GM20000 (cell line): Measurements from ENCODE around the gene ASAP2.

ENCODE experiments used
- DNase-seq: peaks from one replicate; pipeline ENCODE4 v3.0.0; 2012; ENCODE audit warnings: low spot score
- TF ChIP-seq, protein P1 (sequence below): IDR thresholded peaks from 2 replicates; pipeline ENCODE4 v1.5.1; 2012; ENCODE audit warnings: mild to moderate bottlenecking, control low read depth; ENCODE audit errors: extremely low read depth, missing control alignments

Gene ASAP2

DNA sequence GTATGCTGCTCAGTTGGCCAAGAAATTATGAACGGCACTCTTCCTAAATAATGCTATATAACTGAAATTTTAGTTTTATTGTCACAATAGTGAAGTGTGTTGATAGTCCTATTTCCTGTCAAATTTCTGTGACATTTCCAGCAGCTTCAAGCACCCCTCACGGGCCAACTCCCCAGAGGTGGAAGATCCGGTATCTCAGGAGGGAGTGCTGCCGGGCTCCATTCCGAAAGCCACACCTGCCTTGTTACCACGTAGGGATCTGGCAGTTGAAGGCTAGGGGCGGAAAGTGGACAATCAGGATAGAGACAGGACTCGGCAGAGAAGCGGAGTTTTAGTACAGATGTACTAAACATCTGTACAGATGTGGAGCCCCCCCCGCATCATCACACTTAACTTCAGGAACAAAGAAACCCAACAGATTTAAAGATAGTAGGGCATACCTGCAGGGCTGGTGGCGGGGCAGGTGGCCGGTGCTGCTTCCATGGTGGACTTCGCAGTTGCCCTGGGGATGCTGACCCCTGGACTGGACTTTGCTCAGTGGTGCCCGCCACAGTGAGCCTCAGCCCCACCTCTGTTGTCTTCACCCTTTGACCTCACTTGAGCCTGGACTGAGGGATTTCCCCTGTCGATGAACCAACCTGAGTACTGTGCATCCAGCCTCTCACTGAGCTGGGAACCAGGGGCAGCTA, 22.3 kb downstream of the ASAP2 start:
- DNase-seq: no peak
- TF ChIP-seq, protein P1, sequence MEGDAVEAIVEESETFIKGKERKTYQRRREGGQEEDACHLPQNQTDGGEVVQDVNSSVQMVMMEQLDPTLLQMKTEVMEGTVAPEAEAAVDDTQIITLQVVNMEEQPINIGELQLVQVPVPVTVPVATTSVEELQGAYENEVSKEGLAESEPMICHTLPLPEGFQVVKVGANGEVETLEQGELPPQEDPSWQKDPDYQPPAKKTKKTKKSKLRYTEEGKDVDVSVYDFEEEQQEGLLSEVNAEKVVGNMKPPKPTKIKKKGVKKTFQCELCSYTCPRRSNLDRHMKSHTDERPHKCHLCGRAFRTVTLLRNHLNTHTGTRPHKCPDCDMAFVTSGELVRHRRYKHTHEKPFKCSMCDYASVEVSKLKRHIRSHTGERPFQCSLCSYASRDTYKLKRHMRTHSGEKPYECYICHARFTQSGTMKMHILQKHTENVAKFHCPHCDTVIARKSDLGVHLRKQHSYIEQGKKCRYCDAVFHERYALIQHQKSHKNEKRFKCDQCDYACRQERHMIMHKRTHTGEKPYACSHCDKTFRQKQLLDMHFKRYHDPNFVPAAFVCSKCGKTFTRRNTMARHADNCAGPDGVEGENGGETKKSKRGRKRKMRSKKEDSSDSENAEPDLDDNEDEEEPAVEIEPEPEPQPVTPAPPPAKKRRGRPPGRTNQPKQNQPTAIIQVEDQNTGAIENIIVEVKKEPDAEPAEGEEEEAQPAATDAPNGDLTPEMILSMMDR: no peak

DNA sequence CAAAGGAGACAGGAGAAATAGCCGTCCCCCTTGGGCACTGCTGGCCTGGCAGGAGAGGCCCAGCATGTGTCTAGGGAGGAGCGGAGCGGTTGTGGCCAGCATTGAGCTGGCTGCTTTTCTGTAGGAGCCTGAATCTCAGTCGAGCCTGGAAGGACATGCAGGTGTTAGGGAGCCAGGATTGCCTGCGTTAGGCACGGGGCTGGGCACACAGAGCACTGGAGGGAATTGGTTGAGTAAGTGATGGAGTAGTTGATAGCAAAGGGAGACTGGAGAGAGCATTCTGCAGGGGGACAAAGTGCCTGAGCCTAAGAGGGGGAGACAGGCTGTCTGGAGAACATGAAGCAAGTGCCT, 22.8 kb downstream of the ASAP2 start:
- TF ChIP-seq, protein P1: no peak

DNA sequence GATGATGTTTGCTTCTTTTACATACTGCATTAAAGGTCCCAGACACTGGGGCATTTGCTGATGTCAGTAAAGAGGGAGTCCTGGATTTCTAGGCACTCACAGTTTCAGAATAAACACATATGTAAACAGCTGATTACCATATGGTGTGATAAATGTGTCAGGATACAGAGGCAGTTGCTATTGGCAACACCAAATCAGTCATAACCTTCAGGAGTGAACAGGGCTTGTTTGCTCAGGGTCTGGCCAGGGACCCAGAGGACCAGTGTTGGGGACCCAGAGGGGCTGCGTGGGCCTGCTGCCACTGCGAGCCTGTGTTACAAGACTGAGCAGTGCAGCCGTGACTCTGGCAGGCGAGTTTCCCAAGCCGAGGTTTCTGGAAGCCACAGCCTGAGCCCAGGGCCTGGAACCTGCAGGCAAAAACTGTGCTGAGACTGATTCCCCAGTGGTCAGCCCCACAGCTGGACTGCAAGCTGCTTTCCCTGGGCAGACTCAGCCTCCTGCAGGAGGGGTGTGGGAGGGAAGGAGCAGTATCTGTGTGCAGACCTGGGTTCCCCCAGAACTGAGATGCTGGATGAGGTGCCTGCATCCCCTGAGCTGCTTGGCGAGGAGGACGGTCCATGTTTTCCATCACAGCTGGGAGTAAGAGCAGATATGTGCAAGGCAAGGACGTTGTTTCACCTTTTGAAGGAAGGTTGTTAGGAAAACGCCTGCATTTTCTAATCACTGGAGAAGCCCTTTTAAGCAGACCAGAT, 23.6 kb downstream of the ASAP2 start:
- TF ChIP-seq, protein P1: no peak
- no peak for DNase-seq

More for the DNA sequence above, 22.8 kb downstream of the ASAP2 start:
- no peak for DNase-seq

DNA sequence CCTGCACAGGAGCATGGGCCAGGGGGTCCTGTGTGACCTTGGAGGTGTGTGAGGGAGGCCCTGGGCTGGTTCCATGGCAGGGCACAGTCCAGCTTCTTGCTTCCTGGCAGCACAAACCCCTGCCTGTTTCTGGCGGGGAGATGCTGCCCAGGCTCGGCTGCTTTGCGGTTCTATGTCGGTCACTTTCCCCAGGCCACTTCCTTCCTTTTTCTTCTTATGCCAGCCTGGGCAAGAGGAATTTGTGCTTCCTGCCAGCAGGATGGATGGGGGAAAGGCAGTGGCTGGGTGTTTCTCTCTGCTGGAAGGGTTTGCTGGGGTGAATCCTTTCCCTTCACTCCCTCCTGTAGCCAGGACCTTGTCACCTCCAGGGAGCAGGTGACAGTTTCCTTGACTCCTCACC, 24.3 kb downstream of the ASAP2 start:
- no peak for DNase-seq
- TF ChIP-seq, protein P1: no peak

DNA sequence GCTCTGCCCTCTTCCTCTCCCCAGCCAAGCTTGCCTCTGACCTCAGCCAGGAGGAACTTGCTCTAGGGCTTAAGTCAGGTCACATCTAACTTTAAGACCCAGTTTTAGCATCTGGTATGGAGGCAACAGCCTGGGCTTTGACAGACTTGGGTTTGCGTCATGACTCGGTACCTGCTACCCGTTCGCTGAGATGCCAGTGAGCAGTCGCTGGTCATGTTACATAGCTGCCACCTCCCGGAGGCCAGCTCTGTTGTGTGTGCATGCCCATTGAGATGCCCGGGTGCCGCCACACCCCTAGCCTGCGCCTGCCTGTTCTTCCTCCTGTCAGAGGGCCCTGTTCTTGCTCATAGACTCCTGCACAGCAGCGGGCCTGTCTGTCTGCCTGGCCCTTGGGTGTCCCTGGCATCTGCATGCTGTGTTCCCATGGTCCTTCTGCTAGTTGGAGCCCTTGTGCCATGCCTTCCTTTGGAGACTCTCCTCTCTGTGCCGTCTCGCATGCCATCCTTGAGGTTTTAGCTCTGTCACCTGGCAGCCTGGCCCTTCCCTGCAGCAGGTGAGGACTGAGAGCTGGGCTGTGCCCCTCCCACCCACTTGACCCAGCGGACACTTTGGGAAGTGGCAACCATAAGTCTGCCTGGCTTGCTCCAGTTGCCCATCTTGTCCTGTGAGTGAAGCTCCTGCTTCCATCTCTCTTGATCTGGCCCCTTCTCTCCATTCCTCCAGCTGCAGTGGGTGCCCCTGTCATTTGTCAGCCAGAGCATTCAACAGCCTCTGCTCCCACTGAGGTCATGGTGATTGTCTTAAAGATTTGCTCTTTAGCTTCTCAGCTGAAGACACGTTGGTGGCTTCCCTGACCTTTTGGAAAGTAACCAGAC, 24.9 kb downstream of the ASAP2 start:
- no peak for DNase-seq
- TF ChIP-seq, protein P1: no peak

DNA sequence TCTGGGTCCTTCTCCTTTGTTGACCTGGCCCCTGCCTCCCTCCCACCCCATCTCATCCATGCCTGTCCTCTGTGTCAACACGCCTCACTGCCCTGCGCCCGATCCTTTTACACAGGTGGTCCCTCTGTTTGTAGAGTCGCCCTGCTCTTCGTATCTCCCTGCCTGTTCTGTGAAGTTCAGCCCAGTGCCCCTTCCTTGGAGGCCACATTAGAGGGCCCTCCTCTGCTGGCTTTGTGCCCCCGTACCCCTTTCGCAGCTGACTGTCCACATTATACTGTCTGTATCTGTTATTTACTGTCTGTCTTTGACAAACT, 25.5 kb downstream of the ASAP2 start:
- TF ChIP-seq, protein P1: no peak
- no peak for DNase-seq

DNA sequence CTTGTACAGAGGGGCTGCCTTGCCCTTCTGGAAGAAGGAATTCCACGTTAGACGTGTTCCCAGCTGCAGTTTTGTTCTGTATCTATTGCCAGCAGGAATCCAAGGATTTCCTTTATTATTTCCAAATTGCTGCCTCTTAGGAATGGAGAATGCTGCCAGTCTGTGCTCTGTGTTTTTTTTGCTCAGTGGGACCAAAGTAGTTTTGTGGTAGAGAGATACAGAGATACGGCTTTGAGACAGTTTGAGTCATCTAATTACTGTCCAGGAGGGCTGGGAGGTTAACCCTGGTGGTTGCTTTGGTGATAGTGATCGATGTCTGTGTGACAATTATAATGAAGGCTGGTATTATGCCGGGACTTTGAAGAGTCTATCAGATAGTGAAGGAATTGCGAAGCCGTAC, 26.3 kb downstream of the ASAP2 start:
- DNase-seq: no peak
- TF ChIP-seq, protein P1: no peak
